NK-92 treated with Interleukin-12 subunit alpha and Interleukin-12 subunit beta, amount 100 ng/mL, for 24 hours (cell line): ENCODE results near the gene CECR2.
"Not testable (repeated sequence)": the region's sequence is repeated elsewhere in the genome, so short reads cannot be mapped to it uniquely, and the experiment has no call there.

Source experiments
- DNase-seq: peaks from one replicate; lab custom pipeline; 2025; lab: John Stamatoyannopoulos, UW

Gene CECR2

GRCh38 chr22:17402293-17402692 lies 33.0 kb downstream of the CECR2 start:
- no peak for DNase-seq

- no peak for DNase-seq
Observed at GRCh38 chr22:17403906-17404305, 34.6 kb downstream of the CECR2 start.

GRCh38 chr22:17407643-17408042 lies 38.4 kb downstream of the CECR2 start:
- DNase-seq = no peak

- DNase-seq = no peak
Observed at GRCh38 chr22:17410576-17410975, 41.3 kb downstream of the CECR2 start.

- DNase-seq = no peak
Observed at GRCh38 chr22:17411213-17411612, 42.0 kb downstream of the CECR2 start.

GRCh38 chr22:17412232-17412631 lies 43.0 kb downstream of the CECR2 start:
- DNase-seq = no peak

GRCh38 chr22:17418890-17419324 lies 49.6 kb downstream of the CECR2 start:
- DNase-seq = no peak

GRCh38 chr22:17419348-17419747 lies 50.1 kb downstream of the CECR2 start:
- DNase-seq = no peak

- DNase-seq = no peak
Observed at GRCh38 chr22:17422736-17423343, 53.6 kb downstream of the CECR2 start.

- DNase-seq = no peak
Observed at GRCh38 chr22:17423616-17424015, 54.4 kb downstream of the CECR2 start.

GRCh38 chr22:17427528-17427927 lies 58.3 kb downstream of the CECR2 start:
- not testable (repeated sequence) for DNase-seq

GRCh38 chr22:17429516-17429915 lies 60.3 kb downstream of the CECR2 start:
- DNase-seq = no peak

- no peak for DNase-seq
Observed at GRCh38 chr22:17430412-17430811, 61.2 kb downstream of the CECR2 start.

- no peak for DNase-seq
Observed at GRCh38 chr22:17431179-17431578, 61.9 kb downstream of the CECR2 start.

GRCh38 chr22:17434856-17435255 lies 65.6 kb downstream of the CECR2 start:
- no peak for DNase-seq

GRCh38 chr22:17435375-17435774 lies 66.1 kb downstream of the CECR2 start:
- DNase-seq = no peak

- no peak for DNase-seq
Observed at GRCh38 chr22:17436382-17436980, 67.2 kb downstream of the CECR2 start.

GRCh38 chr22:17436981-17437412 lies 67.7 kb downstream of the CECR2 start:
- DNase-seq = no peak

- no peak for DNase-seq
Observed at GRCh38 chr22:17438026-17438425, 68.8 kb downstream of the CECR2 start.

- no peak for DNase-seq
Observed at GRCh38 chr22:17441326-17441725, 72.1 kb downstream of the CECR2 start.

- no peak for DNase-seq
Observed at GRCh38 chr22:17443405-17444203, 74.3 kb downstream of the CECR2 start.

GRCh38 chr22:17444204-17444504 lies 74.9 kb downstream of the CECR2 start:
- DNase-seq = no peak

GRCh38 chr22:17446698-17447097 lies 77.4 kb downstream of the CECR2 start:
- DNase-seq = no peak
